Measurements from ENCODE around the gene MYCN. TPM values are rescaled to one million over a fixed set of nuclear protein-coding genes. Genes with fewer than 3 reads are reported as not detected.

Gene MYCN
- total RNA-seq, 1 donor from 2014 or later: 0.68 TPM

GRCh38 chr2:15984368-15985255, 44.3 kb downstream of the MYCN start:
- no peak for TF ChIP-seq CTCF (IDR thresholded peaks at IDR 0.05)
- DNase-seq: no peak
- H3K4me1 ChIP-seq: no peaks in the 10 kb centered on the region
- no peak overlapping the region for H3K4me3 ChIP-seq
- H3K27me3 ChIP-seq (ENCODE audit: low read depth): no peaks in the 10 kb centered on the region
- ATAC-seq: no peak
- H3K36me3 ChIP-seq: no peaks in the 10 kb centered on the region
- H3K27ac ChIP-seq: no peak overlapping the region
- intact Hi-C loops (cut with DNase I): no loop called here
- H3K9me3 ChIP-seq: no peaks in the 10 kb centered on the region

- ATAC-seq: no peak
- intact Hi-C loops (cut with DNase I): no loop called here
Measured at GRCh38 chr2:15985531-15985930, 45.2 kb downstream of the MYCN start.

GRCh38 chr2:15986068-15986560, 45.8 kb downstream of the MYCN start:
- no peak for TF ChIP-seq CTCF (IDR thresholded peaks at IDR 0.05)
- intact Hi-C loops (cut with DNase I): no loop called here
- DNase-seq (no peak), ATAC-seq (no peak)
- H3K9me3 ChIP-seq: no peaks in the 10 kb centered on the region
- H3K27ac ChIP-seq: no peak overlapping the region
- no peaks in the 10 kb centered on the region for H3K36me3 ChIP-seq
- no peaks in the 10 kb centered on the region for H3K27me3 ChIP-seq (ENCODE audit: low read depth)
- no peaks in the 10 kb centered on the region for H3K4me1 ChIP-seq
- H3K4me3 ChIP-seq: no peak overlapping the region

More at GRCh38 chr2:15985531-15985930, 45.2 kb downstream of the MYCN start:
- no peaks in the 10 kb centered on the region for H3K36me3 ChIP-seq
- no peaks in the 10 kb centered on the region for H3K4me1 ChIP-seq
- no peak for DNase-seq
- H3K27me3 ChIP-seq (ENCODE audit: low read depth): no peaks in the 10 kb centered on the region
- H3K27ac ChIP-seq: no peak overlapping the region
- no peak for TF ChIP-seq CTCF (IDR thresholded peaks at IDR 0.05)
- no peaks in the 10 kb centered on the region for H3K9me3 ChIP-seq
- H3K4me3 ChIP-seq: no peak overlapping the region

DNA sequence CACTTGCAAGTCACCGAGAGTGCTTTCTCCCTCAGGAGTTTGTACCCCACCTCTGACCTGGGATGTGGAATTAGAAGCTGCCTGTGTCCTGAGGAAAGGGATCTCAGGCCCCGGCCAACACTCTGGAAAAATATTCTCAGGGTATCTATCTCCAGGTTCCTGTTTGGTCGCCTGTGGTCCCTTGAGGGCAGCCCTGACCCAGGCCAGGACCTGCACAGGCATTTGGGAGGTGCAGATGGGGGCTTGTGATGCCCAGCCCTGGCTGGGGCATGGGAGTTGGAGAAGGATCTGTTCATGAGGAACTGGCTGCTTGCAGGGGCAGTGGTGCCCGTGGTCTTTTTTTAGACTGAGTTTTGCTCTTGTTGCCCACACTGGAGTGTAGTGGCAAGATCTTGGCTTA, 46.3 kb downstream of the MYCN start:
- no peak for ATAC-seq
- intact Hi-C loops (cut with DNase I): no loop called here
- H3K4me1 ChIP-seq: no peaks in the 10 kb centered on the region

GRCh38 chr2:15988733-15989132, 48.4 kb downstream of the MYCN start:
- H3K27me3 ChIP-seq (ENCODE audit: low read depth): no peaks in the 10 kb centered on the region
- TF ChIP-seq CTCF (IDR thresholded peaks at IDR 0.05): no peak
- H3K36me3 ChIP-seq: no peaks in the 10 kb centered on the region
- H3K4me3 ChIP-seq: no peak overlapping the region
- no peaks in the 10 kb centered on the region for H3K9me3 ChIP-seq
- intact Hi-C loops (cut with DNase I): no loop called here
- H3K27ac ChIP-seq: no peak overlapping the region
- ATAC-seq (no peak), DNase-seq (no peak)
- H3K4me1 ChIP-seq: no peaks in the 10 kb centered on the region

More for the DNA sequence above, 46.3 kb downstream of the MYCN start:
- Histone ChIP-seq H3K36me3 (no peaks in the 10 kb centered on the region), H3K9me3 (no peaks in the 10 kb centered on the region), H3K27me3 (ENCODE audit: low read depth) (no peaks in the 10 kb centered on the region), H3K4me3 (no peak overlapping the region), H3K27ac (no peak overlapping the region)
- TF ChIP-seq CTCF (IDR thresholded peaks at IDR 0.05): no peak
- no peak for DNase-seq
